Neuronal stem cell (in vitro differentiated cells): ENCODE measurements around the gene OR2V2.

ENCODE experiments used
- DNase-seq: peaks from one replicate; pipeline ENCODE4 v3.0.0-alpha.2; 2013; ENCODE audit warnings: low spot score
- H2AFZ ChIP-seq: one replicate; pipeline ENCODE4 v1.6.1; 2013; ENCODE audit warnings: mild to moderate bottlenecking, low read length, inconsistent platforms
- H2AK5ac ChIP-seq: 2 replicates; pipeline ENCODE4 v1.6.1; 2013; ENCODE audit warnings: low read depth, mild to moderate bottlenecking, inconsistent platforms, low read length, moderate library complexity, mixed read lengths
- H2BK120ac ChIP-seq: 2 replicates; pipeline ENCODE4 v1.6.1; 2013; ENCODE audit warnings: low read depth, mild to moderate bottlenecking, inconsistent platforms, low read length, moderate library complexity, mixed read lengths
- H2BK12ac ChIP-seq: one replicate; pipeline ENCODE4 v1.6.1; 2013; ENCODE audit warnings: low read length, inconsistent platforms
- H2BK15ac ChIP-seq: 2 replicates; pipeline ENCODE4 v1.6.1; 2013; ENCODE audit warnings: mild to moderate bottlenecking, low read length, inconsistent platforms, mixed read lengths
- H2BK5ac ChIP-seq: one replicate; pipeline ENCODE4 v1.6.1; 2013; ENCODE audit warnings: inconsistent platforms, mild to moderate bottlenecking, low read length, moderate library complexity
- H3K14ac ChIP-seq: one replicate; pipeline ENCODE4 v1.6.1; 2013; ENCODE audit warnings: low read length, inconsistent platforms
- H3K18ac ChIP-seq: 2 replicates; pipeline ENCODE4 v1.6.1; 2013; ENCODE audit warnings: low read length, inconsistent platforms
- H3K23ac ChIP-seq: 2 replicates; pipeline ENCODE4 v1.6.1; 2013; ENCODE audit warnings: low read depth, mild to moderate bottlenecking, mixed read lengths, low read length, inconsistent platforms; ENCODE audit not compliant: poor library complexity
- H3K27ac ChIP-seq: replicated peaks from 3 replicates; pipeline ENCODE4 v1.5.1; 2013; ENCODE audit warnings: low read length, inconsistent platforms
- H3K27me3 ChIP-seq, 3 experiments: 2 replicates each; pipeline ENCODE4 v1.6.1; 2013; ENCODE audit warnings: low read length in 3 of 3, mild to moderate bottlenecking in 2 of 3, inconsistent platforms in 1 of 3, low read depth in 1 of 3, mixed read lengths in 1 of 3, moderate library complexity in 1 of 3; ENCODE audit not compliant: control insufficient read depth in 3 of 3, insufficient read depth in 3 of 3
- H3K36me3 ChIP-seq, 2 donors: replicated peaks in 1 of 2; 2 replicates each; pipeline ENCODE4 v1.6.1; 2013; ENCODE audit warnings: low read length in 2 of 2; ENCODE audit not compliant: control insufficient read depth in 2 of 2, insufficient read depth in 2 of 2
- H3K4ac ChIP-seq: 2 replicates; pipeline ENCODE4 v1.6.1; 2013; ENCODE audit warnings: inconsistent platforms, mild to moderate bottlenecking, low read length, moderate library complexity
- H3K4me1 ChIP-seq, 2 donors: 1 replicate in 1 of 2; 2 replicates in 1 of 2; pipeline ENCODE4 v1.6.1; 2013; ENCODE audit warnings: low read length in 2 of 2, low read depth in 1 of 2; ENCODE audit not compliant: control insufficient read depth in 2 of 2, insufficient read depth in 1 of 2
- H3K4me2 ChIP-seq: one replicate; pipeline ENCODE4 v1.6.1; 2013; ENCODE audit warnings: mild to moderate bottlenecking, low read length, inconsistent platforms; ENCODE audit not compliant: insufficient read depth, poor library complexity, severe bottlenecking
- H3K4me3 ChIP-seq, 2 donors: 2 replicates each; pipeline ENCODE4 v1.5.1; 2013; ENCODE audit warnings: low read length in 2 of 2, mild to moderate bottlenecking in 2 of 2, inconsistent platforms in 1 of 2, moderate library complexity in 1 of 2
- H3K79me1 ChIP-seq: one replicate; pipeline ENCODE4 v1.6.1; 2013; ENCODE audit warnings: low read depth, mild to moderate bottlenecking, inconsistent platforms, low read length, moderate library complexity
- H3K9ac ChIP-seq: one replicate; pipeline ENCODE4 v1.6.1; 2013; ENCODE audit warnings: mild to moderate bottlenecking, low read depth, low read length, inconsistent platforms; ENCODE audit not compliant: poor library complexity
- H3K9me3 ChIP-seq, 2 donors: replicated peaks in 1 of 2; 2 replicates each; pipeline versions ENCODE3 to v1.6.1; 2013; ENCODE audit warnings: low read length in 2 of 2, mild to moderate bottlenecking in 2 of 2, inconsistent platforms in 1 of 2, low read depth in 1 of 2, mixed read lengths in 1 of 2, moderate library complexity in 1 of 2; ENCODE audit not compliant: control insufficient read depth in 2 of 2, insufficient read depth in 1 of 2
- H4K8ac ChIP-seq: one replicate; pipeline ENCODE4 v1.6.1; 2013; ENCODE audit warnings: low read depth, mild to moderate bottlenecking, inconsistent platforms, low read length, moderate library complexity
- H4K91ac ChIP-seq: one replicate; pipeline ENCODE4 v1.6.1; 2013; ENCODE audit warnings: low read length, low read depth, mild to moderate bottlenecking, inconsistent platforms; ENCODE audit not compliant: poor library complexity
- WGBS, 2 donors: extraction: QIAGEN DNeasy Blood & Tissue Kit; methylation state at CpG; one replicate each; pipeline ENCODE4 v1.1.7; 2013; ENCODE audit warnings: missing lambda C conversion rate in 2 of 2, mixed read lengths in 1 of 2; ENCODE audit not compliant: insufficient read length in 2 of 2, insufficient replicate concordance in 1 of 2; ENCODE audit errors: extremely low coverage in 2 of 2; 5-methylcytosine and 5-hydroxymethylcytosine counted together

Gene OR2V2

DNA sequence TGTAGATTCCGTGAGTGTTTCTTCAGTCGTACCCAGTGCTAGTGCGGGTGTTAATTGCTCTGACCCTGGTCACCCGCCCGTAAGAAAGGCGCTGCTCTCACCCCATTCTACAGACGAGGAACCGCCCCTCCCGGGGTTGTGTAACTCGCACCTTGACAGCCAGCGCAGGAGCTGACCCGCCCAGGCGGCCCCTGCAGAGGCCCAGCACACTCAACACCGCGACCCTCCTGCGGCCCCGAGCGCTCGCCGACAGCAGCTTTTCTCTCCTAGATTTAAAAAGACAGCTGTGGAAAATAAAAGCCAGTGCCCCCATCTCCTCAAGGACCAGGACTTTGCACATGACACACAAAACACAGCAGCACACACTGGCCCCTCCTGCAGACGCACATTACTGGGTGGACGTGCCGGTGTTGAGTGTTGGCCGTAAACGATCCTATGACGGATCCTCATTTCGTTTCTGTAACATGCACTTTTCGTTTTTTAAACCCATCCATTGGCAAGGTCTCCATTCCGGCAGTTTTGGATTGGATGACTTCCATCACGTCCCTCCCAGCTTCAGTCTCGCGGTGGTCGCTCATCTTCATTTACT is 22.9 kb downstream of the OR2V2 start:
- no peak overlapping the region for H3K14ac ChIP-seq
- no peak for DNase-seq
- no peaks in the 10 kb centered on the region for H3K79me1 ChIP-seq
- no peak overlapping the region for H2BK12ac ChIP-seq
- no peak overlapping the region for H2BK120ac ChIP-seq
- no peak overlapping the region for H4K8ac ChIP-seq
- H3K4me3 ChIP-seq, result peak overlapping the region; percentile 32 to 89
- H2BK5ac ChIP-seq, result no peak overlapping the region
- H3K27ac ChIP-seq, result no peak overlapping the region
- H3K27me3 ChIP-seq, result peaks cover 2 to 63% (median 47%) of the 10 kb centered on the region in 3 experiments
- H4K91ac ChIP-seq, result no peak overlapping the region
- peak overlapping the region; percentile 85 for H3K4me2 ChIP-seq
- no peak overlapping the region for H3K23ac ChIP-seq
- H3K9ac ChIP-seq, result peak overlapping the region; percentile 85
- no peak overlapping the region for H2AK5ac ChIP-seq
- no peaks in the 10 kb centered on the region for H3K36me3 ChIP-seq
- peaks cover 9 to 10% of the 10 kb centered on the region in 2 donors for H3K4me1 ChIP-seq
- no peak overlapping the region for H3K18ac ChIP-seq
- H2AFZ ChIP-seq, result peak overlapping the region; percentile 58
- no peak overlapping the region for H2BK15ac ChIP-seq
- no peak overlapping the region for H3K4ac ChIP-seq
- no CpG with 5 or more reads among the region's 33 CpGs for WGBS, 2 donors
- H3K9me3 ChIP-seq, result peaks cover 0 to 2% of the 10 kb centered on the region in 2 donors

DNA sequence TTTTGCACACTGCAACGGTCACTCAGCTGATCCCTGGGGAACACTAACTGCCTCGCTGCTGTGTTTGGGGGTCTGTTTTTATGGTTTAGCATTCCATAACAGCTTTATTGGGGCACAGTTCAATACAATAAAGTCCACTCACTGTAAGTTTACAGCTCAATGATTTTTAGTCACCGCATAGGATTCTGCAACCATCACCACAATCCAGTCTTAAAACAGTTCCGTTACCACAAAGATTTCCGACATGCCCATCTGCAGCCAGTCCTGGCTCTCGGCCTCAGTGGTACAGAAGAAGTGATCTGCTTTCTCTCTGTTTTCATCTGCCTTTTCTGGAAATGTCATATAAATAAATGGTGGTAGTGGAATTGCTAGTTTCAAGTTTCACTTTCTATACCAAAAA is 23.6 kb downstream of the OR2V2 start:
- no peak overlapping the region for H3K23ac ChIP-seq
- peaks cover 9 to 10% of the 10 kb centered on the region in 2 donors for H3K4me1 ChIP-seq
- DNase-seq, result no peak
- peaks cover 0 to 2% of the 10 kb centered on the region in 2 donors for H3K9me3 ChIP-seq
- H2BK5ac ChIP-seq, result no peak overlapping the region
- H3K14ac ChIP-seq, result no peak overlapping the region
- WGBS, 2 donors, result no CpG with 5 or more reads among the region's 6 CpGs
- no peak overlapping the region for H4K8ac ChIP-seq
- no peaks in the 10 kb centered on the region for H3K36me3 ChIP-seq
- no peak overlapping the region for H4K91ac ChIP-seq
- no peak overlapping the region for H3K4me2 ChIP-seq
- peaks cover 2 to 63% (median 47%) of the 10 kb centered on the region in 3 experiments for H3K27me3 ChIP-seq
- no peak overlapping the region for H2AK5ac ChIP-seq
- no peak overlapping the region for H3K4ac ChIP-seq
- no peak overlapping the region for H2BK120ac ChIP-seq
- no peak overlapping the region for H2AFZ ChIP-seq
- H2BK15ac ChIP-seq, result no peak overlapping the region
- no peaks in the 10 kb centered on the region for H3K79me1 ChIP-seq
- no peak overlapping the region for H3K27ac ChIP-seq
- H2BK12ac ChIP-seq, result no peak overlapping the region
- no peak overlapping the region for H3K18ac ChIP-seq
- H3K4me3 ChIP-seq, result no peak overlapping the region
- no peak overlapping the region for H3K9ac ChIP-seq

DNA sequence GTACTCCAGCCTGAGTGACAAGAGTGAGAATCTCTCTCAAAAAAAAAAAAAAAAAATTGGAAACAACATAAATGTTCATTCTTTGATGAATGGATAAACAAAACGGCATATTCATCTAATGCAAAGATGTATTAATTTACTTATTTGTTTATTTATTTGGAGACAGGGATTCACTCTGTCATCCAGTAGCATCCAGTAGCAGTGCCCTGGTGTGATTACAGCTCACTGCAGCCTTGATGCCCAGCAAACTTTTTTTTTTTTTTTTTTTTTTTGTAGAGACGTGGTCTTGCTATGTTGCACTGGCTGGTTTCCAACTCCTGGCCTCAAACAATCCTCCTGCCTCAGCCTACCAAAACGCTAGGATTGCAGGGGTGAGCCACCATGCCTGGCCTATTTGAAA is 24.4 kb downstream of the OR2V2 start:
- Histone ChIP-seq H3K4me3 (no peak overlapping the region), H3K4ac (no peak overlapping the region), H4K91ac (no peak overlapping the region), H3K27me3 (peaks cover 2 to 63% (median 47%) of the 10 kb centered on the region in 3 experiments), H3K14ac (no peak overlapping the region), H3K27ac (no peak overlapping the region), H3K23ac (no peak overlapping the region), H3K4me2 (no peak overlapping the region), H3K36me3 (no peaks in the 10 kb centered on the region), H2AK5ac (no peak overlapping the region), H2BK5ac (no peak overlapping the region), H2BK15ac (no peak overlapping the region), H3K9ac (no peak overlapping the region), H4K8ac (no peak overlapping the region), H3K4me1 (peaks cover 9 to 10% of the 10 kb centered on the region in 2 donors), H3K9me3 (peaks cover 0 to 2% of the 10 kb centered on the region in 2 donors), H3K18ac (no peak overlapping the region), H3K79me1 (no peaks in the 10 kb centered on the region), H2BK12ac (no peak overlapping the region), H2AFZ (no peak overlapping the region), H2BK120ac (no peak overlapping the region)
- no CpG with 5 or more reads among the region's 3 CpGs for WGBS, 2 donors
- DNase-seq, result no peak

DNA sequence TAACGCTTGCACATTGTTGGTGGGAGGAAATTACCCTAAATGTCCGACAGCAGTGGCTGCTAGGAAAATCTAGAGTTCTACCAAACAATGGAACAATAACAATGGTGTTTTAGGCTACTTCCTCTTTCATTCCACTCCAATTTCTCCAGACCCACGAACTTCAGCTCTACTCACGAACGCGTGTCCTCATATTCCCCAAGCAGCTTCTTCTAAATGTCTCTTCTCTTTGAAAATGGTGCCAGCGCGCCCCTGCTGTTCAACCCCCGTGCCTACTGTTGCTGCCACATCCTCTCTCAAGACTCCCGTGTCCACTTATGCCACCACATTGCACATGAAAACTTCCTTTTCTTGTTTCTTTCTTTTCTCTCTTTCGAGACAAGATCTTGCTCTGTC is 25.6 kb downstream of the OR2V2 start:
- peak overlapping the region; percentile 37 for H3K4me2 ChIP-seq
- no peak overlapping the region for H2BK12ac ChIP-seq
- H3K14ac ChIP-seq, result no peak overlapping the region
- H3K36me3 ChIP-seq, result no peaks in the 10 kb centered on the region
- H4K91ac ChIP-seq, result no peak overlapping the region
- H3K4me3 ChIP-seq, result peak overlapping the region in 1 of 2 donors; percentile 31
- peaks cover 0 to 2% of the 10 kb centered on the region in 2 donors for H3K9me3 ChIP-seq
- H3K27me3 ChIP-seq, result peaks cover 2 to 62% (median 44%) of the 10 kb centered on the region in 3 experiments
- H2BK15ac ChIP-seq, result no peak overlapping the region
- no peak overlapping the region for H2AK5ac ChIP-seq
- DNase-seq, result no peak
- peaks cover 9 to 10% of the 10 kb centered on the region in 2 donors for H3K4me1 ChIP-seq
- H3K4ac ChIP-seq, result no peak overlapping the region
- H2BK120ac ChIP-seq, result no peak overlapping the region
- no peak overlapping the region for H3K9ac ChIP-seq
- no peak overlapping the region for H2BK5ac ChIP-seq
- H4K8ac ChIP-seq, result no peak overlapping the region
- no CpG with 5 or more reads among the region's 11 CpGs for WGBS, 2 donors
- no peak overlapping the region for H3K27ac ChIP-seq
- H3K23ac ChIP-seq, result no peak overlapping the region
- H2AFZ ChIP-seq, result no peak overlapping the region
- no peak overlapping the region for H3K18ac ChIP-seq
- H3K79me1 ChIP-seq, result no peaks in the 10 kb centered on the region
